Measurements from ENCODE around the gene MAIP1.

Gene MAIP1

DNA sequence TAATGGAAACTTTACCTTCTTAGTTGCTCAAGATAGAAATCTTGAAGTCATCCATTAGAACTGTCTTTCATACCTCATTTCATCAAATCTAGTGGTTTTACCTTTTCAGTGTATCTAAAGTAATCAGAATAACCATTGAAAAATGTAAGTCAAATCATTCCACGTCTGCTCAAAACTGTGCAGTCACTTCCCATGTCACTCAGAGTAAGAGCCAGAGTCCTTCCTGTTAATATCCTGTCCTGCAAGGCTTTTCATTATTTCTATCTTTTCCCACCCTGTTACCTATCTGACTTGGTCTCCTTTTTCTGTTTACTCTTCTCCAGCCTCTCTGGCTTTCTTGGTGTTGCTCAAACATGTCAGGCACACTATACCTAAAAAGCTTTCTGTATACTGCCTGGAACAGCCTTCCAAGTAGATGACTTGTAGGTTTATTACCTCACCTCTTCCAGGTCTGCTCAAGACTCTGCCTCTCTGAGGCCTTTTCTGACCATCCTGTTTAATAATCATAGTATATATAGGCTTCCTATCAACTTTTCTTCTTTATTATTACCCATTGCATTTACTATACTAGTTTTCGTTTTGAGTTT lies 40.9 kb upstream of the MAIP1 start:
- DNase-seq (ENCODE audit: low spot score) = no peak
- in situ Hi-C loops (cut with MboI; ENCODE audit: low pct_unique_long_range_greater_than_20kb, low sequenced_read_pairs, unreplicated experiment) = no loop called here
- no peak for TF ChIP-seq CTCF (IDR thresholded peaks at IDR 0.05; ENCODE audit: extremely low read depth, insufficient read depth, missing control alignments)

DNA sequence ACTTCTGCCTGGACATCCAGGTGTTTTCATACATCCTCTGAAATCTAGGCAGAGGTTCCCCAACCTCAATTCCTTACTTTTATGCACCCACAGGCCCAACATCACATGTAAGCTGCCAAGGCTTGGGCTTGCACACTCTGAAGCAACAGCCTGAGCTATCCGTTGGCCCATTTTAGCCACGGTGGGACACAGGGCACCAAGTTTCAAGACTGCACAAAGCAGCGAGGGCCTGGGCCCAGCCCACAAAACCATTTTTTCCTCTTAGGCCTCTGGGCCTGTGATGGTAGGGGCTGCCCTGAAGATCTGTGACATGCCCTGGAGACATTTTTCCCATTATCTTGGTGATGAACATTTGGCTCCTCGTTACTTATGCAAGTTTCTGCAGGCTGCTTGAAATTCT lies 38.4 kb upstream of the MAIP1 start:
- no peak for DNase-seq (ENCODE audit: low spot score)
- in situ Hi-C loops (cut with MboI; ENCODE audit: low pct_unique_long_range_greater_than_20kb, low sequenced_read_pairs, unreplicated experiment) = no loop called here
- TF ChIP-seq CTCF (IDR thresholded peaks at IDR 0.05; ENCODE audit: extremely low read depth, insufficient read depth, missing control alignments) = no peak

DNA sequence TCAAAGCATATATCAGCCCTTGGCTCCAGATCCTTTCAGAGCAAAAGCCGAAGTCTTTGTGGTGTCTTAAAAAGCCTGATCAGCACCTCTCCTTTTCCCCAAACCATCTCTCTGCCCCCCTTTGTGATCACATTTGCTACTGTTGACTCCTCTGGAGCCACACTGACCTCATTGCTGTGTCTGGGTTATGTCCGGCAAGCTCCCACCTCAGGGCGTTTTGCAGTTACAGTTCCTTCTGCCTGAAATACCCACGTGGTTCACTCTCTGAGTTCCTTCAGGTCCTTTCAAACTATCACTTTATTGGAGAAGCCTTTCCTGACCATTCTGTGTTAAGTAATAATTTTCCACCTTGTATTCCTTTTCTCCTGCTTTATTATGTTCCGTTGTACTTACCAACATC lies 32.5 kb upstream of the MAIP1 start:
- no peak for TF ChIP-seq CTCF (IDR thresholded peaks at IDR 0.05; ENCODE audit: extremely low read depth, insufficient read depth, missing control alignments)
- in situ Hi-C loops (cut with MboI; ENCODE audit: low pct_unique_long_range_greater_than_20kb, low sequenced_read_pairs, unreplicated experiment) = no loop called here
- DNase-seq (ENCODE audit: low spot score) = no peak

DNA sequence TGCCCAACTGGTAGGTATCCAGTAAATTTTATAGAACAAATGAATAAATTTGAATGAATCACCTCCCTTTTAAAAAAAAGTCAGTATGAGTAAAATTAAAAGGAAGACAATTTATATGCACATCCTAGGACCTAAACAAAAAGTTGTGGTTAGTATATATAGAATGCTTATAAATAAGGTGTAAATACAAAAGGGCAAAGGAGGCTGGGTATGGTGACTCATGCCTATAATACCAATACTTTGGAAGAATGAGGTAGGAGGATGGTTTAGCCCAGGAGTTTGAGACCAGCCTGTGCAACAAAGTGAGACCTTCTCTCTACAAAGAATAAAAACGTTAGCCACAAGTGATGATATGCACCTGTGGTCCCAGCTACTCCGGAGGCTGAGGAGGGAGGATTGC lies 31.5 kb upstream of the MAIP1 start:
- in situ Hi-C loops (cut with MboI; ENCODE audit: low pct_unique_long_range_greater_than_20kb, low sequenced_read_pairs, unreplicated experiment) = no loop called here

DNA sequence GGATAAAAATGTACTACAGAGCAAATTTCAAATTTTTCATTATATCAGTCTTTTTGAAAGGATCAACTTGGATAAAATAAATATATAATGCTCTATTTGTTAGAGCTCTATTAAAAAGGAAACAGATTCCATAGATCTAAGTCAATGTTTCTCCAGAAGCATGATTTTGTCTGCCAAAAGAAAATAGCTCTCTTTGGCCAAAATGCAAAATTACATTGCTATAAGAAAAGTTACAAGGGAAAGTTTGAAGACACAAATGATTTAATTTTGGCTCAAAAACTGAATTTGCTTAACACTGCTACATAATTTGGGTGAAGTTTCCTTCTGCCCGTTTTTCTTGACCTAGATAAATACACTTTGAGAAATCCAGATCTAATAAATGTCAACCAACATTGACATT lies 28.6 kb upstream of the MAIP1 start:
- in situ Hi-C loops (cut with MboI; ENCODE audit: low pct_unique_long_range_greater_than_20kb, low sequenced_read_pairs, unreplicated experiment) = no loop called here
- DNase-seq (ENCODE audit: low spot score) = no peak
- no peak for TF ChIP-seq CTCF (IDR thresholded peaks at IDR 0.05; ENCODE audit: extremely low read depth, insufficient read depth, missing control alignments)

More for the DNA sequence above, 31.5 kb upstream of the MAIP1 start:
- no peak for DNase-seq (ENCODE audit: low spot score)
- no peak for TF ChIP-seq CTCF (IDR thresholded peaks at IDR 0.05; ENCODE audit: extremely low read depth, insufficient read depth, missing control alignments)

- TF ChIP-seq CTCF (IDR thresholded peaks at IDR 0.05; ENCODE audit: extremely low read depth, insufficient read depth, missing control alignments) = no peak
- DNase-seq (ENCODE audit: low spot score) = no peak
- in situ Hi-C loops (cut with MboI; ENCODE audit: low pct_unique_long_range_greater_than_20kb, low sequenced_read_pairs, unreplicated experiment) = no loop called here
Measured at GRCh38 chr2:199928226-199928625, 27.2 kb upstream of the MAIP1 start.

- in situ Hi-C loops (cut with MboI; ENCODE audit: low pct_unique_long_range_greater_than_20kb, low sequenced_read_pairs, unreplicated experiment) = no loop called here
- TF ChIP-seq CTCF (IDR thresholded peaks at IDR 0.05; ENCODE audit: extremely low read depth, insufficient read depth, missing control alignments) = no peak
- no peak for DNase-seq (ENCODE audit: low spot score)
Measured at GRCh38 chr2:199928626-199929025, 26.8 kb upstream of the MAIP1 start.
